Measurements from ENCODE around the gene FRMPD4. TPM values are rescaled to one million over a fixed set of nuclear protein-coding genes. Genes with fewer than 3 reads are reported as not detected.
A peak's percentile ranks its signal among the peaks of the same experiment; 100 is the strongest.

FRMPD4 gene
- total and polyA plus RNA-seq, 8 donors: 0.45 to 0.86 (median 0.68) TPM; not detected in 2

GRCh38 chrX:12378253-12378652 is 240.0 kb downstream of the FRMPD4 start:
- no peak for DNase-seq
- Histone ChIP-seq H3K27me3 (peaks cover 0 to 5% of the 10 kb centered on the region in 2 donors), H3K36me3 (no peaks in the 10 kb centered on the region), H3K27ac (no peak overlapping the region), H3K4me1 (no peaks in the 10 kb centered on the region), H3K9me3 (no peaks in the 10 kb centered on the region), H3K4me3 (no peak overlapping the region)
- peak; percentile 35 for ATAC-seq
- intact Hi-C loops (cut with DNase I): no loop called here
- no peak for TF ChIP-seq CTCF (IDR thresholded peaks at IDR 0.05)

- intact Hi-C loops (cut with DNase I): no loop called here
- DNase-seq (no peak), ATAC-seq (no peak)
- Histone ChIP-seq H3K9me3 (no peaks in the 10 kb centered on the region), H3K4me3 (no peak overlapping the region), H3K36me3 (no peaks in the 10 kb centered on the region), H3K27me3 (peaks cover 0 to 5% of the 10 kb centered on the region in 2 donors), H3K27ac (no peak overlapping the region), H3K4me1 (no peaks in the 10 kb centered on the region)
- no peak for TF ChIP-seq CTCF (IDR thresholded peaks at IDR 0.05)
Observed at GRCh38 chrX:12378706-12379105, 240.4 kb downstream of the FRMPD4 start.

DNA sequence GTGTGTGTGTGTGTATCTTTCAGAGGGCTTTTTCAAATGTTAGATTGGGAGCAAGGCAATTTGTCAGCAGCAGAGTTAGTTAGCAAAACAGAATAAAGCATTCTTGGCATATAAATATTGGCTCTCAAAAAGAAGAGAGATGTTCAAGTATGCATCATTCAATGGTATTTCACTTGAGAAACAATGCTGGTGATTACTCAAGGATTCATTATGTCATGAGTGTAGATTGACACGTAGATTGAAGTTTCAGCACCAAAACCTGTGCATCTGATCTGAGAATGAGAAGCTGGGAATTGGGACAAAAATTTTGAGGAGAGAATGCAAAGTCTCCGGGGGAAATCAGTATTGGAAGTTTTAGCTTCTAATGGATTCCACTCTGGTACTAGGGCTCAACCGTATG is 241.4 kb downstream of the FRMPD4 start:
- no peaks in the 10 kb centered on the region for H3K4me1 ChIP-seq
- no peak overlapping the region for H3K4me3 ChIP-seq
- DNase-seq: no peak
- no peak overlapping the region for H3K27ac ChIP-seq
- H3K9me3 ChIP-seq: no peaks in the 10 kb centered on the region
- intact Hi-C loops (cut with DNase I): no loop called here
- ATAC-seq: no peak
- no peaks in the 10 kb centered on the region for H3K36me3 ChIP-seq
- peaks cover 0 to 5% of the 10 kb centered on the region in 2 donors for H3K27me3 ChIP-seq
- no peak for TF ChIP-seq CTCF (IDR thresholded peaks at IDR 0.05)

DNA sequence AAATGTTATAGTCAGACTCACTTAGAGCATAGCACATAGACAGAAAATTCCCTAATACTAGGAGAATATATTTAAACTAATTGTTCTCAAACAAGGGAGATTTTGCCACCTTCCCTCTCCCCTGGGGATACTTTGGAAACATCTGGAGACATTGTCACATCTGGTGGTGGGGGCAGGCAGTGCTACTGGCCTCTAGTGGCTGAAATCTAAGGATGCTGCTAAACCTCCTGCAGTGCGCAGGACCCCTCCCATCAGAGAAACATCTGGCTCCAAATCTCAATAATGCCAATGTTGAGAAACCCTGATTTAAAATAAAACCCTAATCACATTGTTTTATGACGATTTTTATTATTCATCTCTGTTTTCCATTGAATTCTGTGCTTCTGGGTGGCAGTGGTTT is 244.9 kb downstream of the FRMPD4 start:
- Histone ChIP-seq H3K36me3 (no peaks in the 10 kb centered on the region), H3K27me3 (peaks cover 0 to 7% of the 10 kb centered on the region in 2 donors), H3K4me3 (no peak overlapping the region), H3K9me3 (no peaks in the 10 kb centered on the region), H3K27ac (no peak overlapping the region), H3K4me1 (no peaks in the 10 kb centered on the region)
- ATAC-seq: no peak
- DNase-seq: no peak
- intact Hi-C loops (cut with DNase I): no loop called here
- no peak for TF ChIP-seq CTCF (IDR thresholded peaks at IDR 0.05)

DNA sequence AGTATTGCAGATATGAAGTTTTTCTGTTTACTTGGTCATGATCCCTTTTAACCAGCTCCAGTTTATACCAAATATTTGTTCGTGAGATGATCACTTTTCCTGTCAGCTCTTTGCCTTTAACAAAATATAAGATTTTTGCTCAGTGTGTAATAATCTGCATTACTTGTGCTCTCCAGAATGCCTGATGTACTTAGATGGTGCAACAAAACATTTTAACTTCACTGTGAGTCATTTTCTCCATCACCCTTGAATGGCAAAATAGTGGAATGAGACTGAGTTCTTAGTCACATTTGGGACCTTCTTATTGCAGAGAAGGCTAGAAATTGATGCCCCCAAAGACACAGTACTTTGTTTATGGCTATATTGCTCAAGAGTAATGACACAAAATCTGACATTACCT is 252.0 kb downstream of the FRMPD4 start:
- ATAC-seq: no peak

More for the DNA sequence above, 252.0 kb downstream of the FRMPD4 start:
- intact Hi-C loops (cut with DNase I): no loop called here
- Histone ChIP-seq H3K4me1 (no peaks in the 10 kb centered on the region), H3K9me3 (no peaks in the 10 kb centered on the region), H3K27ac (no peak overlapping the region), H3K27me3 (peaks cover 0 to 3% of the 10 kb centered on the region in 2 donors), H3K36me3 (no peaks in the 10 kb centered on the region), H3K4me3 (no peak overlapping the region)
- no peak for DNase-seq
- no peak for TF ChIP-seq CTCF (IDR thresholded peaks at IDR 0.05)
